MM.1S (cell line): Measurements from ENCODE around the gene FAM50A.

Experiments
- EZH2 ChIP-seq: fragments of 300-600 bp; sonication (generic); optimal IDR thresholded peaks from 2 replicates; pipeline ENCODE3; 2017; ENCODE audit warnings: low read depth, mild to moderate bottlenecking, antibody characterized with exemption, low read length, mixed read lengths
- TF ChIP-seq, protein P1 (sequence below): fragments of 300-600 bp; sonication (generic); IDR thresholded peaks from 2 replicates; pipeline ENCODE4 v1.5.1; 2016; ENCODE audit warnings: antibody characterized with exemption, low read length, mixed read lengths

DNA sequence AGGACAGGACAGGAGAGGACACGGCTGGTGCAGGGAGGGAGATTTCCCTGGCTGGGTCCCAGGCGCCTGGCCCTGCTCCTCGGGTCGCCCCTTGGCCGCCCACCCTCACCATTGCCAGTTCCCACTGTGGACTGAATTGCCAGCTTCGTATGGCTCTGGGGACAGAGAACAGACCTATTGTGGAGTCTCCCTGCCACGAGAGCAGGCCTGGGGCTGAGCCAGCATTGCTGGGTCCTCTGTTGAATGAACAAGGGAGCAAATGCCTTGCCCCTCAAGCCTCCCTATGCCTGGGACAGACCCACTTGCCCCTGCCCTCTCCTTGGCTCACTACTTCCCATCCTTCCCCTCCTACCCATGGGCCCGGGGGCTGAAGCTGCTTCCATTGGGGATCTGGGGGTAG lies 18.5 kb downstream of the FAM50A start:
- TF ChIP-seq EZH2 = no peak
- TF ChIP-seq, protein P1, sequence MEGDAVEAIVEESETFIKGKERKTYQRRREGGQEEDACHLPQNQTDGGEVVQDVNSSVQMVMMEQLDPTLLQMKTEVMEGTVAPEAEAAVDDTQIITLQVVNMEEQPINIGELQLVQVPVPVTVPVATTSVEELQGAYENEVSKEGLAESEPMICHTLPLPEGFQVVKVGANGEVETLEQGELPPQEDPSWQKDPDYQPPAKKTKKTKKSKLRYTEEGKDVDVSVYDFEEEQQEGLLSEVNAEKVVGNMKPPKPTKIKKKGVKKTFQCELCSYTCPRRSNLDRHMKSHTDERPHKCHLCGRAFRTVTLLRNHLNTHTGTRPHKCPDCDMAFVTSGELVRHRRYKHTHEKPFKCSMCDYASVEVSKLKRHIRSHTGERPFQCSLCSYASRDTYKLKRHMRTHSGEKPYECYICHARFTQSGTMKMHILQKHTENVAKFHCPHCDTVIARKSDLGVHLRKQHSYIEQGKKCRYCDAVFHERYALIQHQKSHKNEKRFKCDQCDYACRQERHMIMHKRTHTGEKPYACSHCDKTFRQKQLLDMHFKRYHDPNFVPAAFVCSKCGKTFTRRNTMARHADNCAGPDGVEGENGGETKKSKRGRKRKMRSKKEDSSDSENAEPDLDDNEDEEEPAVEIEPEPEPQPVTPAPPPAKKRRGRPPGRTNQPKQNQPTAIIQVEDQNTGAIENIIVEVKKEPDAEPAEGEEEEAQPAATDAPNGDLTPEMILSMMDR = no peak
